COLO829 (cell line): Measurements from ENCODE around the gene ADCY10.

Source experiments
- DNase-seq: peaks from one replicate; pipeline ENCODE4 v3.0.0; 2012; ENCODE audit warnings: low spot score

ADCY10 gene

DNA sequence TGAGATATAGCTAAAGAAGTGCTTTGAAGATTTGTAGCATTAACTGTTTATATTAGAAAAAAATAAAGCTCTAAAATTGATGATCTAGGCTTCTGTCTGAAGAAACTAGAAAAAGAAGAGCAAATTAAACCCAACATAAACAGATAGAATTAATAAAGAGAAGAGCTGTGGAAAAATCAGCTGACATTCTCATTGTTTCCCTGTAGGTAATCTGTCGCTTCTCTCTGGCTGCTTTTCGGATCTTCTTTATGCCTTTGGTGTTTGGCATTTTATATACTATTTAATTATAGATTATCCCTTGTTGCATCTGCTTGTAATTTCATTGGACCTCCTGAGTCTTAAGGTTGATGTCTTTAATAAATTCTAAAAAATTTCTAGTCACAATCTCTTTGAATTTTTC is 132.4 kb downstream of the ADCY10 start:
- no peak for DNase-seq

DNA sequence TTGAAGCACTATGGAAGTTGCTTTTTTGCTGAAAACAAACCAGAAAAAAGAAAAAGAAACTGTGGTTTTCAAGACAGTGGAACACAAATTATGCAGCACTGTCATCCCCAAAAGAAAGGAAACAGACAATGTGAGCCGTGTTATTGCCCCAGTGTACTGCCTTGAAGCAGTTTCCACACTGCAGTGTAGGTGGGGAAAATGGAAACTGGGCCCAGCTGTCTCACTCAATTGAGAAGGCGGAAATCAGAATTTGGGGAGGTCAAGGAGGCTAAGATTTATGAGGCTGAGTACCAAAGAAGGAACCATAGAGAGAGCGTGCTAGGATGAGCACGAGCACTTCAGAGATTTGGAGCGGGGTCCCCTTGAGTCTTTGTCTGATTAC is 136.7 kb downstream of the ADCY10 start:
- DNase-seq, result no peak

DNA sequence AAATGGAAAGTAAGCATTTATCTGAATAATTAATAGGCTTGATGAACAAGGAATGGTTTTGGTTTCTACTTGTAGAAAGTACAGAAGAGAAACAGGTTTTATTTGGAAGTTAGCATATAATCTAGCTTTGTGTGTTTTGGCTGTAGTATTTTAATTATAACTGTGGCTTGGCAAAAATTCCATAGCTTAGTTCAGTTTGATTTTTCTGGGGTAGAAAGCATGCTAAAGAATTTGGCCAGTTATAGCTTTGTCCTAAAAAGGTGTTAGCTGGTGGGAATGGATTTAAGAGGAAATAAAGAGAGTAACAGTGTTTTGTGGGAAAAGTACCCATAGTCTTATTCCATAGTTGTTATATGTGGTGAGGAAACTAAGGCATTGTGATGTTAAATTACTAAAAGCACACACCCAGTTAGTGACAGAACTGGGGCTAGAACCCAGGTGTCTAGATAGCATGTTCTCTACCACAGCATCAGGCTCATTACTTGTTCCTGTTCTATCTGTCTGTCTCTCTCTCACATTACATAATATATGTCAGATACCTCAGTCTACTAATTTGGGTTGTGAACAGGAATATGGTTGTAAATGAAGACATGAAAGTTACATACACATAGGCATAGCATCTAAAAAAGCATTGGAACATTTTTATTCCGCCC is 137.2 kb downstream of the ADCY10 start:
- DNase-seq, result no peak

- peak; percentile 70 for DNase-seq
Observed at GRCh38 chr1:167776151-167776550, 137.8 kb downstream of the ADCY10 start.

GRCh38 chr1:167775178-167775577 is 138.8 kb downstream of the ADCY10 start:
- no peak for DNase-seq

GRCh38 chr1:167774710-167775109 is 139.2 kb downstream of the ADCY10 start:
- no peak for DNase-seq

- no peak for DNase-seq
Observed at GRCh38 chr1:167773516-167773915, 140.4 kb downstream of the ADCY10 start.

DNA sequence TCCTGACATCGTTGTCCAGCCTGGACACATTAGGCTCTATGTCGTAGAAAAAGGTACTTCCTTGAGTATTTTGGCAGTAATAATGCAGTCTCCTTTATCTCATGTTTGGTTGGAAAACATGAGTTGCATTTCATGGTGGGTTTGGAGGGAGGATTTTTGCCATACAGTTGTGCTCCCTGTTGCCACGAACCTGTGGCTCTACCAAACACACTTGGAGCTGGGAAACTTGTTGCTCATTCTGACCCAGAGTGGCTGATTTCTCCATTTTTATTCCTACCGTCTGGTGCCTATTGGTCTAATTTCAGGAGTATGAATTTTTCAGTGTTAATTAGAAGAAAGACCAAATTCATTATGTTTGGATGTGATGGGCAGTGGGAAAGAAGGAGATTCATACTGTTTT is 141.5 kb downstream of the ADCY10 start:
- no peak for DNase-seq

DNA sequence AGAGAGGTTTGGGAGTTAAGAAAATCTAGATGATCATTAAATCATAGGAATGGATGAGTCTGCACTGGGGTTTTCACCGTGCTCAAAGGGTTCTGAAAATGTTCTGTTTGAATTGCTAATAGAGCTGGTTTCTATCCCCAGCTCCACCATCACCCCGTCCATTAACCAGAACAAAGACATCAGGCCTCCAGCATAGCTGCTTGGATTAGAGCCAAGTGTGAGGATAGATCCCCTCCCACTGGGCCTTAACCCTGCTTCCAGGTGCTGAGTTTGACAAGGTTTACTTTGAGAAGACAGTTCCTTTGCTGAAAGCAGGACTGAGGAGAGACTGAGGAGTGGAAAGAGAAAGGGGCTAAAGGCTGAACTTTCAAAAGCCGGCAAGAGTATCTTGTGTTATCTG is 143.8 kb downstream of the ADCY10 start:
- no peak for DNase-seq

- no peak for DNase-seq
Observed at GRCh38 chr1:167767761-167768160, 146.2 kb downstream of the ADCY10 start.

- DNase-seq, result no peak
Observed at GRCh38 chr1:167766538-167766937, 147.4 kb downstream of the ADCY10 start.

- DNase-seq, result no peak
Observed at GRCh38 chr1:167765496-167765895, 148.4 kb downstream of the ADCY10 start.

GRCh38 chr1:167764458-167765330 is 149.2 kb downstream of the ADCY10 start:
- DNase-seq, result no peak

GRCh38 chr1:167763525-167764220 is 150.3 kb downstream of the ADCY10 start:
- peak; percentile 49 for DNase-seq

DNA sequence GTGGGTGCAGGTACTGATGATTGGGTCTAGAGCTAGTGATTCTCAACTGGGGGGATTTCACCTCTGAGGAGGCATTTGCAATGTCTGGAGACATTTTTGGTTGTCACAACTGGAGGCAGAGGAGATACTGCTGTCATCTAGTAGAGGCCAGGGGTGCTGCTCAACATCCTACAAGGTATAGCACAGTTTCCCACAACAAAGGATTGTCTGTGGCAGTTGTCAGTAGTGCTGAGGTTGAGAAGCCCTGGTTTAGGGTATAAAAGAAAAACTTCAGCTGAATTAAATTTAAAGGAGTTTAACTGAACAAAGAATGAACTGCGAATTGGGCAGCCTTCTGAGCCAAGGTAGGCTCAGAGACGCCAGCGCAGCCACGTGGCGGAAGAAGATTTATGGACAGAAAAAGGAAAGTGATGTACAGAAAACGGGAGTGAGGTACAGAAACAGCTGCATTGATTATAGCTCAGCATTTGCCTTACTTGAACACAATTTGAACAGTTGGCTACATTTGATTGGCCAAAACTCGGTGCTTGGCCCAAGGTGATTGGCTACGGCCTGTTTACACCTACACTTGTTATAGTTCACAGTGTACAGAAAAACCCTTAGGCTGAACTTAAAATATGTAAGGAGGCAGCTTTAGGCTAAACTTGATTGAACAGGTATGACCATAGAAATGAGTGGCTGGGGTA is 151.7 kb downstream of the ADCY10 start:
- no peak for DNase-seq

DNA sequence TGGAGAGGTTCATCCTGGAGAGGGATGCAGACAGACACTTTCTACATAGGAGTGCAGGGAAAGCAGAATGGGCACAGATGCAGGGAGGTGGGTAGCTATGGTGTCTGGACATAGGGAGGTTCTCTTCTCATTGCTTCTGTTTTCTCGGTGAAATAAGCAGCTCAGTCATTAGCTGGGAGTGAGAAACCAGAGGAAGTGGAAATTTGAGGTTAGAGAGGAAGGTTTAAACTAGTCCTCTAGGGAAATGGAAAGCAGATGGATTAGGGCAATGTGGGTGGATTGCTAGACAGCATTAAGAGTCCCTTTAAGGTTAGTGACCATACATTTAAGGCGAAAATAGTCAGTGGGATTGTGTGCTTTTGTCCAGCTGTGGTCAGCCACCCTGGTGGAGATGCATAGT is 152.5 kb downstream of the ADCY10 start:
- DNase-seq, result no peak
